ENCODE results near the gene FXYD5.

FXYD5 gene

DNA sequence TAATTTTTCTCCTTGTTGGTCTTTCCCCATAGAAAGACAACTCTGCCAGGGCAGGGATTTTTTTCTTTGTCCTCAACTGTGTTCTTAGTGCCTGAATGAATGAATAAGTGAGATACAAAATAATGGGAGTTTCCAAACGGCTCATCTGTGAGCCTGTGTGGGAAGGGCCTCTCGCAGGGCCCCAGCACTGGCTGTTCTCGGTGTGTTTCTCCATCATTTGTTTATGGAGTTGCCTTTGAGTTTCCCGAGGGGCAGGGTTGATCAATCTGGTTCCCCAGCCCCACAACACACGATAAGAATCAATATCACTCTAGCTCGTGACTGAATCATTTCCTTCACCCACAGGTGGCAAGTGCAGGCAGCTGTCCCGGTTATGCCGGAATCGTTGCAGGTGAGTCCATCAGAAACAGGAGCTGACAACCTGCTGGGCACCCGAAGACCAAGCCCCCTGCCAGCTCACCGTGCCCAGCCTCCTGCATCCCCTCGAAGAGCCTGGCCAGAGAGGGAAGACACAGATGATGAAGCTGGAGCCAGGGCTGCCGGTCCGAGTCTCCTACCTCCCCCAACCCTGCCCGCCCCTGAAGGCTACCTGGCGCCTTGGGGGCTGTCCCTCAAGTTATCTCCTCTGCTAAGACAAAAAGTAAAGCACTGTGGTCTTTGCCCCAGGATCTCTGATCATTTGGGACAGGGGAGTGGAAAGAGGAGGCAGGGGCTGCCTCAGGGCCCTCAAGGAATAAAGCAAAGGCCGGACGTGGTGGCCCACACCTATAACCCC, 14.9 kb downstream of the FXYD5 start:
- TF ChIP-seq Cebpa-rat (IDR thresholded peaks at IDR 0.05), result no peak
- Histone ChIP-seq H3K27me3 (no peaks in the 10 kb centered on the region), H3K9ac (no peak overlapping the region), H4K20me1 (peaks cover 0 to 40% (median 10%) of the 10 kb centered on the region in 11 experiments; a peak in 10 of 22 replicates), H3K9me3 (replicated peaks in 1 of 11) (peaks cover 22 to 39% (median 30%) of the 10 kb centered on the region in 11 experiments), H3K36me3 (peaks cover 69 to 85% (median 83%) of the 10 kb centered on the region in 11 experiments), H3K4me3 (no peak overlapping the region), H3K4me2 (no peak overlapping the region), H3K27ac (no peak overlapping the region), H3K4me1 (peaks cover 9 to 32% (median 15%) of the 10 kb centered on the region in 10 experiments; a peak in 16 of 20 replicates)

DNA sequence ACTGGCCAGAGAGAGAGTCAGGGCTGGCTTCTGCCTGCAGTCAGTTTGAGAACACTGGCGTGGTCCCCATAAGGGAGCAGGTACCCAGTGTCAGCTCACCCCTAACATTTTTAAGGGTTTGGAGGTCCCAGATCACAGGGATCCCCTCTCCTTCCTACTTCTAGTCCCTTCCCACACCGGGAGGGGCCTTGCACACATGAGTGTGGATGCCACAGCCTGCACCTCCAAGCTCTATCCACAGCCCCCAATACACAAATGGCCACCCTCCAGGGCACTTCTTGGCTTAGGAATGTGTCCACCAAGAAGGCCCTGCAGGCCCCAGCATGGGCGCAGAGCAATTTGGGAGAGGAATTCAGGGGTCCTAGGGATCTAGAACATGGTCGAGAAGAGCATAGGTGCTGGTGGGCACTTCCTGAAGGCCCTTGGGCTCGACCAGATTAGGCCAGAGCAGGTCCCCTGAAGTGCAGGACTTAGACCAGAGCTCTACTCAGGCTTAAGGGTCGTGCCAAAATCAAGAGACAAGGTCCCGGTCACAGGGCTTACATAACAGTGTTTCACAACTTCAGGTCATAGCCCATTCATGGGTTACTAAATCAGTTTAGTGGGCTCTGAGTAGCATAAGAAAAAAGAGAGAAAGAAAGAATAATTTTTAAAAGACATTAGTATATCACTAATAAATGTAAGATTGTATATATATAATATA, 16.0 kb downstream of the FXYD5 start:
- H3K4me2 ChIP-seq, result no peak overlapping the region
- H3K27me3 ChIP-seq, result no peaks in the 10 kb centered on the region
- no peak overlapping the region for H3K4me3 ChIP-seq
- H3K27ac ChIP-seq, result no peak overlapping the region
- H3K9ac ChIP-seq, result no peak overlapping the region
- peaks cover 0 to 37% (median 10%) of the 10 kb centered on the region in 11 experiments; a peak in 10 of 22 replicates for H4K20me1 ChIP-seq
- no peak for TF ChIP-seq Cebpa-rat (IDR thresholded peaks at IDR 0.05)
- peaks cover 9 to 33% (median 16%) of the 10 kb centered on the region in 10 experiments; a peak in 16 of 20 replicates for H3K4me1 ChIP-seq
- peaks cover 11 to 28% (median 19%) of the 10 kb centered on the region in 11 experiments for H3K9me3 ChIP-seq (replicated peaks in 1 of 11)
- peaks cover 58 to 74% (median 72%) of the 10 kb centered on the region in 11 experiments for H3K36me3 ChIP-seq

DNA sequence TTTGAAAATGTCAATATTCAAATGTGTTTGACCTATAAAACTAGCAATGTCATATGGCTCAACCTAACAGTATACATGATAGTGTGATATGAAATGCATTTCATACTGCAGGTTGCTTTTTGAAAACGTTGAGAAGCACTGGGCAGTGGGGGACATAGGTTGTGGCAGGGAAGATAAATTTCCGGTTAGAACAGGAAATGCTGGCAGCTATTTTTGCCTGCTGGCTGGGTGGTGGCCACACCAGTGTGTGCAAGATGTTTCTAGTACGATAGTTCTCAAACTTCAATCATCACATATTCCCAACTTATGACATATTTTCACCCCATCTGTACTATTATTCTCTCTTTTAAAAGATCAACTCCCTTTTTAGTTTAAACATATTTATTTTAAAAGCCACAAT, 17.2 kb downstream of the FXYD5 start:
- no peak for TF ChIP-seq Cebpa-rat (IDR thresholded peaks at IDR 0.05)
- Histone ChIP-seq H3K36me3 (peaks cover 46 to 62% (median 60%) of the 10 kb centered on the region in 11 experiments), H3K4me3 (no peak overlapping the region), H3K4me2 (no peak overlapping the region), H4K20me1 (peaks cover 0 to 28% (median 7%) of the 10 kb centered on the region in 11 experiments; a peak in 10 of 22 replicates), H3K27me3 (no peaks in the 10 kb centered on the region), H3K9ac (no peak overlapping the region), H3K27ac (no peak overlapping the region), H3K9me3 (replicated peaks in 1 of 11) (peaks cover 0 to 17% (median 7%) of the 10 kb centered on the region in 11 experiments; a peak in 11 of 22 replicates), H3K4me1 (peaks cover 7 to 27% (median 14%) of the 10 kb centered on the region in 10 experiments; a peak in 16 of 20 replicates)

DNA sequence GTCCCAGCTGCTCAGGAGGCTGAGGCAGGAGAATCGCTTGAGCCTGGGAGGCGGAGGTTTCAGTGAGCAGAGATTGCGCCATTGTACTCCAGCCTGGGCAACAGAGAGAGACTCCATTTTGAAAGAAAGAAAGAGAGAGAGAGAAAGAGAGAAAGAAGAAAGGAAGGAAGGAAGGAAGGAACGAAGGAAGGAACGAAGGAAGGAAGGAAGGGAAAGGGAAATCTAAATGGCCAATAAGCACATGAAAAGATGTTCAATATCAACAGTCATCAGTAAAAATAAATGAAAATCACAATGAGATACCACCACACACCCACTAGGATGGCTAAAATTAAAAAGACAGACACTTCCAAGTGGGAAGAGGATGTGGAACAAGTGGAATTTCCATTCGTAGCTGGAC, 19.7 kb downstream of the FXYD5 start:
- Histone ChIP-seq H3K4me2 (no peak overlapping the region), H3K4me1 (peaks cover 0 to 15% (median 5%) of the 10 kb centered on the region in 10 experiments; a peak in 9 of 20 replicates), H3K36me3 (peaks cover 28 to 37% (median 35%) of the 10 kb centered on the region in 11 experiments), H3K27me3 (no peaks in the 10 kb centered on the region), H3K9me3 (replicated peaks in 1 of 11) (peaks cover 0 to 26% (median 13%) of the 10 kb centered on the region in 11 experiments; a peak in 13 of 22 replicates), H3K27ac (no peak overlapping the region), H3K4me3 (no peak overlapping the region), H3K9ac (no peak overlapping the region), H4K20me1 (peaks cover 0 to 7% (median 0%) of the 10 kb centered on the region in 11 experiments; a peak in 1 of 22 replicates)
- no peak for TF ChIP-seq Cebpa-rat (IDR thresholded peaks at IDR 0.05)

DNA sequence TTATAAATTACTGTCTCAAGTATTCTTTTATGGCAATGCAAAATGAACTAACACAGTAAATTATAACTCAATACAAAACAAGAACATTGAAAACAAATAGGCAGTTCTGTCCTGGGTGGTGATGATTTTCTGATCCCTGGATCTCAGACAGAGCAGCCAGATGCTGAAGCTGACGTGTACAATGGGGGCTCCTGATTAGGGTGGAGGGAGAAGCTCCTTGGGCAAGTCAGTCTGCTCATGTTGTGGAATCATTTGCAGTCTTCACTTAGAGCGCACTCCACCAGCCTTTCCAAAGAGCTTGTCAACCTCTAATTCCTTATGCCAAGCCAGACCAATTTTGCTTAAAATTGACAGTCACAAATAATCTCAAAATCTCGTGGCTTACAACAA, 21.6 kb downstream of the FXYD5 start:
- H3K27me3 ChIP-seq, result no peaks in the 10 kb centered on the region
- H3K4me1 ChIP-seq, result peaks cover 0 to 13% (median 5%) of the 10 kb centered on the region in 10 experiments; a peak in 10 of 20 replicates
- H4K20me1 ChIP-seq, result no peaks in the 10 kb centered on the region
- no peak for TF ChIP-seq Cebpa-rat (IDR thresholded peaks at IDR 0.05)
- H3K9me3 ChIP-seq (replicated peaks in 1 of 11), result peaks cover 0 to 23% (median 13%) of the 10 kb centered on the region in 11 experiments; a peak in 13 of 22 replicates
- H3K36me3 ChIP-seq, result peaks cover 12 to 20% (median 18%) of the 10 kb centered on the region in 11 experiments
- H3K9ac ChIP-seq, result no peak overlapping the region
- H3K4me2 ChIP-seq, result peak overlapping the region in 2 of 11 experiments; percentile 20 to 55; a peak in 3 of 22 replicates
- H3K4me3 ChIP-seq, result no peak overlapping the region
- no peak overlapping the region for H3K27ac ChIP-seq

DNA sequence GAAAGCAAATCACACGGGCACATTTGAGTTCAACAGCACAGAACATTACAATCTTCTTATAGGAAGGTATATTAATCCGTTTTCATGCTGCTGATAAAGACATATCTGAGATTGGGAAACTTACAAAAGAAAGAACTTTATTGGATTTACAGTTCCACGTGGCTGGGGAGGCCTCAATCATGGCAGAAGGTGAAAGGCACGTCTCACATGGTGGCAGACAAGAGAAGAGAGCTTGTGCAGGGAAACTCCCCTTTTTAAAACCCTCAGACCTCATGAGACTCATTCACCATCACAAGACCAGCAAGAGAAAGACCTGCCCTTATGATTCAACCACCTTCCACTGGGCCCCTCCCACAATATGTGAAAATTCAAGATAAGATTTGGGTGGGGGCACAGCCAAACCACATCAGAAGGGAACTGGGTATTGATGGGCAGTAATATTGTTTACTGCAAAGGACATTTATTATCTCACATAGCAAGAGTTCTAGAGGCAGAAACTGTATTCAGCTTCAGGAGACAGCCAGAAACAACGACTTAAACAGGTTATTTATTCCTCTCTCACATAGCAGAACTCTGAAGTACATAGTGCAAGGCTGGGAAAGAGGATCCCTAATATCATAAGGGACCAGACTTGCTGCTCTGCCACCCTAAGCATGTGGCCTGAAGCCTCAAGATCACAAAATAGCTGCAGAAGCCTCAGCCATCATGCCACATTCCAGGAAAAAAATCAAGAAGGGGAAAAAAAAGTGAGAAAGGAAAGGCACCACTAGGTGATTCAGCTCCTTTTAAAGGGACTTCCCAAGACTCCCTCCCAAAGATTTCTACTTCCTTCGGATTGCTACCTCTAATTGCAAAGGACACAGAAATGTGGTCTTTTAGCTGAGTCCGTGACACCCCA, 23.1 kb downstream of the FXYD5 start:
- peaks cover 0 to 8% (median 5%) of the 10 kb centered on the region in 10 experiments; a peak in 9 of 20 replicates for H3K4me1 ChIP-seq
- TF ChIP-seq Cebpa-rat (IDR thresholded peaks at IDR 0.05), result no peak
- H3K27ac ChIP-seq, result no peak overlapping the region
- H3K9me3 ChIP-seq (replicated peaks in 1 of 11), result peaks cover 0 to 17% (median 11%) of the 10 kb centered on the region in 11 experiments; a peak in 12 of 22 replicates
- peaks cover under 1 to 6% (median 5%) of the 10 kb centered on the region in 11 experiments; a peak in 18 of 22 replicates for H3K36me3 ChIP-seq
- H4K20me1 ChIP-seq, result no peaks in the 10 kb centered on the region
- H3K4me2 ChIP-seq, result no peak overlapping the region
- no peak overlapping the region for H3K9ac ChIP-seq
- no peak overlapping the region for H3K4me3 ChIP-seq
- no peaks in the 10 kb centered on the region for H3K27me3 ChIP-seq

DNA sequence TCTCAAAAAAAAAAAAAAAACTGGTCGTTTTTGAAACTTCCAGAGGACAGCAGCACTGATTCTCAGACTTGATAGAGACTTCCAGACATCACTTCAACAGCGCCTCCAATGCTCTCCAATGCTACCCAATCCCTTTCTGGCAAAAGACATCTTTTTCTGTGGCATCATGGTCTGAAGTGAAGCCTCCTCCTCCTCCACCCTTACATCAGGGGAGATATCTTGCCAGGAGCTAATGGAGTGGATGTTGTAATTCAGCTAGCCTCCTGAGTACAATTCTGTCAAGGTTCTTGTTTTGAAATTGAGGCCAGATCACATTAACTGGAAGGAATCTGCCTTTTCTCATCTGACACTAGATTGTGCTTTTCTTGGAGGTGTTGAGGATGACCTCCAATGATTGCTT, 24.2 kb downstream of the FXYD5 start:
- peaks cover 0 to 8% (median 5%) of the 10 kb centered on the region in 10 experiments; a peak in 9 of 20 replicates for H3K4me1 ChIP-seq
- no peak overlapping the region for H3K9ac ChIP-seq
- no peak overlapping the region for H3K4me3 ChIP-seq
- H3K9me3 ChIP-seq (replicated peaks in 1 of 11), result peaks cover 0 to 21% (median 10%) of the 10 kb centered on the region in 11 experiments; a peak in 10 of 22 replicates
- no peaks in the 10 kb centered on the region for H4K20me1 ChIP-seq
- no peaks in the 10 kb centered on the region for H3K36me3 ChIP-seq
- H3K27me3 ChIP-seq, result no peaks in the 10 kb centered on the region
- no peak for TF ChIP-seq Cebpa-rat (IDR thresholded peaks at IDR 0.05)
- H3K4me2 ChIP-seq, result no peak overlapping the region
- no peak overlapping the region for H3K27ac ChIP-seq

DNA sequence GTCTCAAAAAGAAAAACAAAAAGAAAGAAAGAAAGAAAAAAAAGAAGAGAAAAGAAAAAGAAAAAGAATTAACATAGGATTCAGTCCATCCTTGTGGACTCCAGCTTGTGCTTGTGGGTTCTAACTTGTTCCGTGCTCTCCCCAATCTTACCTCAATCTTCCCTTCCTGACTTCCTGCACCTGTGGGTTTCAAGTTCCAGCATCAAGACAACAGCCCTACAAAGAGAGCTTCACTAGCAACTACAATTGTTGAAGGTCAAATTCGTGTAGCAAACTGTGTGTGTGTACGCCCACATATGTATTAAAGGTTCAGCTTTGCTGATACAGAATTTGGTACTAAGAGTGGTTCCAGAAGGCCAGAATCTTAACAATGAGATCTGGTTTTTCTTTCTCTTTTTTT, 25.3 kb downstream of the FXYD5 start:
- peaks cover 0 to 8% (median 5%) of the 10 kb centered on the region in 10 experiments; a peak in 9 of 20 replicates for H3K4me1 ChIP-seq
- H3K4me2 ChIP-seq, result peak overlapping the region in 1 of 11 experiments; percentile 26; a peak in 1 of 22 replicates
- no peak overlapping the region for H3K27ac ChIP-seq
- no peak overlapping the region for H3K9ac ChIP-seq
- no peaks in the 10 kb centered on the region for H3K36me3 ChIP-seq
- no peak overlapping the region for H3K4me3 ChIP-seq
- no peaks in the 10 kb centered on the region for H4K20me1 ChIP-seq
- peaks cover 0 to 30% (median 12%) of the 10 kb centered on the region in 11 experiments; a peak in 14 of 22 replicates for H3K9me3 ChIP-seq (replicated peaks in 1 of 11)
- no peak for TF ChIP-seq Cebpa-rat (IDR thresholded peaks at IDR 0.05)
- no peaks in the 10 kb centered on the region for H3K27me3 ChIP-seq
